ENCODE measurements around the gene PLEKHG5.
"Not testable (repeated sequence)": the region's sequence is repeated elsewhere in the genome, so short reads cannot be mapped to it uniquely, and the experiment has no call there.

PLEKHG5 gene

DNA sequence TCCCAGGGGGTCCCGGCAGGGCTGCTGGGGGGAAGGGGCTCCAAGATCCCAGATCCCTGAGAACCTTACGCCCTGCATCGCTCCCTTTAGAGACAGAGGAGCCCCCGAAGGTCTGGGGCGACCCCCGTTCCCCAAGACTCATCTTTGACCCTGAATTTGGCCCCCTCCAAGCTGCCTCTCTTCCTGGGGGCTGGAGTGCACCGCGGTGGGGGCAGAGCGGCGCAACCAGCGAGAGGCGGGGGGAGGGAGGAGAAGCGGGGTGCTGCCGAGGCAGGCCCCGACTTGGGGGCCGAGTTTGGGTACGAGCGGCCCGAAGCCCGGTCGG lies 5.4 kb upstream of the PLEKHG5 start:
- no peaks in the 10 kb centered on the region for H3K36me3 Mint-ChIP-seq
- no peaks in the 10 kb centered on the region for H3K9me3 Mint-ChIP-seq
- H3K27me3 Mint-ChIP-seq: peaks cover 20% of the 10 kb centered on the region
- ATAC-seq (ENCODE audit: low read depth) (peak; percentile 5), DNase-seq (ENCODE audit: low spot score in 2 of 2) (no peak)
- no peak overlapping the region for H3K27ac Mint-ChIP-seq
- H3K4me3 Mint-ChIP-seq: peak overlapping the region; percentile 65
- H3K4me1 Mint-ChIP-seq: peaks cover 9% of the 10 kb centered on the region

DNA sequence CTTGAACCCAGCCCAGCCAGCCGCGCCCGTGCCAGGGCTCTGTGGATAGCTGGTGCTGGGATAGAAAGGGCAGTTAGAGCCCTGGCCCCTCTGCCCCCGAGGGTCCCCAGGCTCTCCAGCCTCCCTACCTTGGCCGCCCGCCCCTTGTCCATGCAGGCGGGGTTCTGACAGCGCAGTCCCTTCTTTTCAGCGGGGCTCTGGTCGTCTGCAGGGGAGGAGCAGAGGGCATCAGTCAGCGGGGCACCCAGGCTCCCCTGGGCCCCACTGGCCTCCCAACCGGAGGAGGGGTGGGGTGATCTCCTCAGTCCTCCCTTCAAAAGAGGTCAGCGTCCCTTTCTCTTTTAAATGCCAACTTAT lies 4.9 kb upstream of the PLEKHG5 start:
- H3K9me3 Mint-ChIP-seq: no peaks in the 10 kb centered on the region
- H3K27me3 Mint-ChIP-seq: peaks cover 20% of the 10 kb centered on the region

DNA sequence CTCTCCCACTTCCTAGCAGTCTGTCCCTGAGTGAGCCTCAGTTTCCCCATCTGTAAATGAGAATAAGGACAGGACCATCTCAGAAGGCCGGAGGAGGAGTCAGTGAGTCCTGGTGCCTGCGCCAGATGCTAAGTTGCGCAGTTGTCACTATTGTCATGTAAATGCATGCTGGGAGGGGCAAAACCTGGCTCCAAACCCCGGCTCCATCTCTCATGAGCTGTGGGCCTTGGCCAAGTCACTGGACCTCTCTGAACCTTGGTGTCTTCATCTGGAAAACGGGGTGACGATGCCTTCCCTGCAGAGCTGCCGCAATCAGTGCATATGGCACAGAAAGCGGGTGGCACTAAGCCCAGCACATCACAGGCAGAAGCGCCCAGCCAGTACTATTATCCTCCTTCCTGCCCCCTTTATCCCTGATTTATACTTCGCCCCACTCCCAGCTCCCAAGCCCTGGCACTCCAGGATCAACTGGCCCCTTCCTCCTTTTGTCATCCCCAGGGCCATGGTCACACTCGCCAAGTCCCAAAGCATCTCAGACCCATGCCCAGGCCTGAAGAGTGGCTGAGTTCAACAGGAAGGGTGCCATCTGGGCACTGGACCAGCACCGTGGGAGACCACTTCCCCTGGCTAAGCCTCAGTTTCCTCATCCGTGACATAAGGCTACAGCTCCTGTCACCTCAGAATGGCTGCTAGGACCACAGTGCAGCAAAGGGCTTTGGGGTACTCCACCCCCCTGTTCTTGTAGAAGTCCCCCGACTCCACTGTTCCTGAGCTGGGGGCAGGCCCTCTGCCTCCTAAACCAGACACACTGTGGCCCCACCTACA lies 4.3 kb upstream of the PLEKHG5 start:
- H3K36me3 Mint-ChIP-seq: no peaks in the 10 kb centered on the region
- no peak overlapping the region for H3K4me3 Mint-ChIP-seq
- no peaks in the 10 kb centered on the region for H3K9me3 Mint-ChIP-seq
- H3K4me1 Mint-ChIP-seq: peaks cover 17% of the 10 kb centered on the region
- H3K27ac Mint-ChIP-seq: no peak overlapping the region
- DNase-seq (ENCODE audit: low spot score in 2 of 2) (no peak), ATAC-seq (ENCODE audit: low read depth) (no peak)
- H3K27me3 Mint-ChIP-seq: peaks cover 16% of the 10 kb centered on the region

More for the DNA sequence above, 4.9 kb upstream of the PLEKHG5 start:
- Mint-ChIP-seq H3K4me3 (no peak overlapping the region), H3K36me3 (no peaks in the 10 kb centered on the region), H3K4me1 (peaks cover 13% of the 10 kb centered on the region), H3K27ac (no peak overlapping the region)
- DNase-seq (ENCODE audit: low spot score in 2 of 2) (no peak), ATAC-seq (ENCODE audit: low read depth) (no peak)

DNA sequence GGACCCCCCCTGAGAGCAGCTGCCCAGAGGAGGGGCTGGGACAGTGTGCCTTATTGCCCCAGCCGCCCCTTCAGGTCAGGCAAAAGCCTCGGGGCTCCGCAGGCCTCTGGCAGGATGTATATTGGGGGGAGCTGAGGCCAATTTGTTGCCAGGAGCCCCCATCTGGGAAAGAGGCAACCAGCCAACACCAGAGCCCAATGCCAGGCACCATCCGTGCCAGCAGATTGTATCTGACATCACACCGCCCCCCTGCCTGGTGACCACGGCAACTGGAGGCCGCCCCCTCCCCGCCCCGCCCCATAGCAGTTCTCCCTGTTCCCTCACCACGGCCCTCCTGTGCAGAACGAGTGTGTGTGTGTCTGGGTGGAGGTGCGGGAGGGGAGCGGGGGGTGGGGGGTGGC lies 3.6 kb upstream of the PLEKHG5 start:
- peaks cover 12% of the 10 kb centered on the region for H3K27me3 Mint-ChIP-seq
- H3K4me1 Mint-ChIP-seq: peaks cover 17% of the 10 kb centered on the region
- ATAC-seq (ENCODE audit: low read depth) (no peak), DNase-seq (ENCODE audit: low spot score in 2 of 2) (no peak)
- H3K27ac Mint-ChIP-seq: no peak overlapping the region
- H3K9me3 Mint-ChIP-seq: no peaks in the 10 kb centered on the region
- H3K36me3 Mint-ChIP-seq: no peaks in the 10 kb centered on the region
- no peak overlapping the region for H3K4me3 Mint-ChIP-seq

DNA sequence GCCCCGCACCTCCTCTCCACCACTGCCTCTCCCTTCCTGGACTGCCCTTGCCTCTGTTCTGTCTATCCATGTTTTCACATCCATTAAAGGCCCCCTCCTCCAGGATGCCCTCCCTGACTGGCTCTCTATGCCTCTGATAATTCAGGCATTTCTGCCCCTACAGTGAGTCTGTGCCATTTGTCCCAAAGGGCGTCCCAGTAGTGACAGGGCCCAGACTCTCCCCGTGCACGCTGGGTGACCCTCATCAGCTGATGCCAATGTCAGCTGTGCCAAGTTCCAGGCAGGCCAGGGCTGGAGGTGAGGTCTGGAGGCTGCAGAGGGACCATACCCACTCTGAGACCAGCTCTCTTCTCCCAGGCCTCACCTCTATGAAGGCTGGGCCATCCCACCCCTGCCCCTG lies 3.2 kb upstream of the PLEKHG5 start:
- Mint-ChIP-seq H3K9me3 (no peaks in the 10 kb centered on the region), H3K36me3 (no peaks in the 10 kb centered on the region), H3K27ac (no peak overlapping the region), H3K4me1 (peaks cover 17% of the 10 kb centered on the region), H3K27me3 (peaks cover 12% of the 10 kb centered on the region), H3K4me3 (no peak overlapping the region)
- DNase-seq (ENCODE audit: low spot score in 2 of 2) (no peak), ATAC-seq (ENCODE audit: low read depth) (no peak)

DNA sequence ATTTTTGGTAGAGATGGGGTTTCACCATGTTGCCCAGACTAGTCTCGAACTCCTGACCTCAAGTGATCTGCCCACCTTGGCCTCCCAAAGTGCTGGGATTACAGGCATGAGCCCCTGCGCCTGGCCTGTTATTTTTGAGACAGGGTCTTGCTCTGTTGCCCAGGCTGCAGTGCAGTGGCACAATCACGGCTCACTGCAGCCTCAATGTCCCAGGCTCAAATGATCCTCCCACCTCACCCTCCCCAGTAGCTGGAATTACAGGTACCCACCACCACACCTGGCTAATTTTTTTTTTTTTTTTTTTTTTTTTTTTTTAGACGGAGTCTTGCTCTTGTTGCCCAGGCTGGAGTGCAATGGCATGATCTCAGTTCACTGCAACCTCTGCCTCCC lies 2.4 kb upstream of the PLEKHG5 start:
- not testable (repeated sequence) for H3K27ac Mint-ChIP-seq; H3K36me3 Mint-ChIP-seq; H3K27me3 Mint-ChIP-seq; ATAC-seq (ENCODE audit: low read depth); H3K9me3 Mint-ChIP-seq; DNase-seq (ENCODE audit: low spot score in 2 of 2); H3K4me3 Mint-ChIP-seq
- H3K4me1 Mint-ChIP-seq: peaks cover 17% of the 10 kb centered on the region

DNA sequence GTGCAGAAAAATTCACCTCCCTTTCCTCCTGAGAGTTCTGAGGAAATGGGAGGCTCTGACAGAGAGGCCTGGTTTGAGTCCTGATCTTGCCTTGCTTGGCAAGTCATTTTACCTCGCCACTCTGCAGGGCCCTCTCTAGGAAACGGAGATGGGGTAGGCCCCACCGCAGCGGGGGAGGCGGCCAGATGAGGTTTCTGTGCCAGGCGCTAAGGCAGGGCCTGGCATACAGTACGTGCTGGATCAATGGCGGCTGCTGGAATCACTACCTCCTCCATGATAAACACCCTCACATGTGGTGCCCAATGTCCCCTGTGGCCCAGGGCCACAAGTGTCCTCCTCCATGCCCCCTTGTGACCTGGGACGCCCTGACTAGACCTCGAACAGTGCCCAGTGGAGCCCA lies 499 bp upstream of the PLEKHG5 start:
- Mint-ChIP-seq H3K27ac (no peak overlapping the region), H3K27me3 (peaks cover 11% of the 10 kb centered on the region), H3K4me3 (peak overlapping the region; percentile 74), H3K4me1 (peaks cover 12% of the 10 kb centered on the region), H3K36me3 (no peaks in the 10 kb centered on the region), H3K9me3 (no peaks in the 10 kb centered on the region)
- DNase-seq (ENCODE audit: low spot score in 2 of 2): no peak
- ATAC-seq (ENCODE audit: low read depth): no peak

DNA sequence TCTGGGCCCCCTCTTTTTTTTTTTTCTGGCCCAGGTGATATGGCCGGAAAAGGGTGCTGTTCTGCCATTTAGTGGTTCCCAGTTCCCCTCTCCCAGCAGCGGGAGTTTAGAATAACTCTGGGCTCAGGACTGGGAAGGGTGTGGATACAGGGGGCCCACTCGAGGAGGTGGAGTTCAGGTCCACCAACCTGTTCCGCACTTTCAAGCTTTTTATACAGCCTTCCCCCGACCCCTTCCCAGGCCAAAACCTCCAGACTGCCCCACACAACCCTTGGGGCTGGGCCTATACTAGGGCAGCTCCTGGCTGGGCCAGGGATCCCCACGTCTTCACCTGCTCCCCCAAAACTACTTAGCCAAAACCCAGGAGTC lies 402 bp downstream of the PLEKHG5 start:
- peaks cover 17% of the 10 kb centered on the region for H3K4me1 Mint-ChIP-seq
- H3K4me3 Mint-ChIP-seq: peak overlapping the region; percentile 74
- no peaks in the 10 kb centered on the region for H3K36me3 Mint-ChIP-seq

DNA sequence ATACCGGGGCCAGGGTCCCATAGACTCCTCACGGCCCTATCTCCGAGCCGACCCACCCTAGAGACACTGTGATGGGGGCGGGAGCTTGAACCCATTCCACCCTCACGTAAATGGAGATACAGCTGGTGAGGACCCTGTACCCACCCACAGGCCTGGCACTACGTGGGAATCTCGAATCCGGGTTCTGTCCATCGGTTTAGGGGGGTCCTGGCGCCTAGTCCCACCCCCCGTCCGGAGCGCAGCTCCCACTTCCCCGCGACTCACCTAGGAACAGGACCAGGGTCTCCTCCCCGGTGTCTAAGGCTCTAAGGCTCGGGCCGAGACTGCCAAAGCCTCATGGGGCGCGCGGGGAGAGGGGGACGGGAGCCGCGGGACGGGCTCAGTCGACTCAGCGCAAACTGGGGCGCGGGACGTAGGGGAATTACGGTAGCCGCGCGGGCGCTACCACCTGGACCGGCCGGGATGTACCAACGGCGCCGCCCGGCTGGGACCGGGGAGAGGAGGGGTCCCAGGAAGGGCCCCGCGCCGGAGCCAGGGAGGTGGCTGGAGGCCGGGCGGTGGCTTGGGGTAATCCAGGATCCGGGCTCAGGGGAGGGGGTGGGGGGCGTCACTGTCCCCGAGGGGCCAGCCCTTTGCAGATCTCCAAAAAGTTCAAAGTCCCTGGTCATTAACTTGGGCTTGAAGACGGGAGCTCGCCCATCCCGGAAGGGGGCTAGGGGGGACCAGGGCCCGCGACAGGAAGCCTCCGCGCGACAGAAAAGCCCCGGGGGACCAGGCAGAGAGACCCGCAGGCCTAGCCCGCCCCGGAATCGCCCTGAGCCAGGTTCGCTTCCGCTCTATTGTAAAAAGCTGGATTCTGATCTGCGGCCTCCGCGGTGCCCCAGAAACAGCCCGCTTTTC lies 1.0 kb downstream of the PLEKHG5 start:
- no peak overlapping the region for H3K27ac Mint-ChIP-seq
- H3K4me1 Mint-ChIP-seq: peaks cover 15% of the 10 kb centered on the region
- peaks cover 18% of the 10 kb centered on the region for H3K27me3 Mint-ChIP-seq
- no peaks in the 10 kb centered on the region for H3K36me3 Mint-ChIP-seq
- H3K9me3 Mint-ChIP-seq: no peaks in the 10 kb centered on the region
- ATAC-seq (ENCODE audit: low read depth): peak; percentile 52
- peak overlapping the region; percentile 74 for H3K4me3 Mint-ChIP-seq
- DNase-seq (ENCODE audit: low spot score in 2 of 2): peak in 1 of 2 donors; percentile 51

More for the DNA sequence above, 402 bp downstream of the PLEKHG5 start:
- no peaks in the 10 kb centered on the region for H3K9me3 Mint-ChIP-seq
- no peak overlapping the region for H3K27ac Mint-ChIP-seq
- DNase-seq (ENCODE audit: low spot score in 2 of 2) (no peak), ATAC-seq (ENCODE audit: low read depth) (no peak)
- peaks cover 16% of the 10 kb centered on the region for H3K27me3 Mint-ChIP-seq

DNA sequence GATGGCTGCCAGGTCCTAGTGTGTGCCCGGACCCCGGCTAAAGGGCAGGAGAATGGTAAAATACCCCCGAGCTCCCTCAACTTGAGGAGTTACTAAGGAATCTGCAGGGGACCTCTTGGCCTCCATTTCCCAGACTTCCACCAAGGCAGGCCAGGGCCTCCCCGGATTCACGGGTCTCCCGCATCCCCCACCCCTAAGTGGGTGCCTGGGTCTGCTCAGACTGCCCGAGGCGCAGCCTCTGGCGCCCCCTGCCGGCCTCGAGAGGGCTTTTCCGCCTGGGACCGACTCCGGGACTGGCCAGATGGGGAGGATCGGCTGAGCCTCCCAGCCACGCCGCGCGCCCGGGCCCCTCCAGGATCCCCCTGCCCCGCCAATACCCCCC lies 1.7 kb downstream of the PLEKHG5 start:
- peak; percentile 76 for ATAC-seq (ENCODE audit: low read depth)
- Mint-ChIP-seq H3K27ac (no peak overlapping the region), H3K27me3 (peaks cover 18% of the 10 kb centered on the region)

DNA sequence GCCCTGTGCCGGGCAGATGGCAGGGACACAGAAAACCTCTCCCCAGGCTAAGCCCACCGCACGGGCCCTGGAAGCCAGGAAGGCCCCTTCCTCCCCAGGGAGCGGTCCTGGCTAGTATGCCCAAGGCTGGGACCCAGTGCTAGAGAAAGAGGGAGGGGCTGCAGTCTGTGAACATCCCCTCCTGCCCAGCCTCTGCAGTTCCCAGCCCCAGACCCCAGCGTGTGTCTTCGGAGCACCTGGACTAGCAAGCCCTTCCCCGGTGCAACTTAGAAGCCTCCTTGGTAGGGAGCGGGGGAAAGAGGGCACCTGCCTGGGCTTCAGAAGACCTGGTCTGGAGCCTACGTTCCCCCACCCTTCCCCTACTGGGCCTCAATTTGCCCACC lies 2.1 kb downstream of the PLEKHG5 start:
- H3K4me3 Mint-ChIP-seq: peak overlapping the region; percentile 3
- no peaks in the 10 kb centered on the region for H3K9me3 Mint-ChIP-seq
- H3K27ac Mint-ChIP-seq: no peak overlapping the region
- no peak for DNase-seq (ENCODE audit: low spot score in 2 of 2)
- H3K27me3 Mint-ChIP-seq: peaks cover 22% of the 10 kb centered on the region
- peaks cover 17% of the 10 kb centered on the region for H3K4me1 Mint-ChIP-seq
- ATAC-seq (ENCODE audit: low read depth): no peak
- no peaks in the 10 kb centered on the region for H3K36me3 Mint-ChIP-seq

More for the DNA sequence above, 1.7 kb downstream of the PLEKHG5 start:
- DNase-seq (ENCODE audit: low spot score in 2 of 2): peak; percentile 71 to 83
- Mint-ChIP-seq H3K4me3 (peak overlapping the region; percentile 74), H3K9me3 (no peaks in the 10 kb centered on the region), H3K4me1 (peaks cover 16% of the 10 kb centered on the region), H3K36me3 (no peaks in the 10 kb centered on the region)

DNA sequence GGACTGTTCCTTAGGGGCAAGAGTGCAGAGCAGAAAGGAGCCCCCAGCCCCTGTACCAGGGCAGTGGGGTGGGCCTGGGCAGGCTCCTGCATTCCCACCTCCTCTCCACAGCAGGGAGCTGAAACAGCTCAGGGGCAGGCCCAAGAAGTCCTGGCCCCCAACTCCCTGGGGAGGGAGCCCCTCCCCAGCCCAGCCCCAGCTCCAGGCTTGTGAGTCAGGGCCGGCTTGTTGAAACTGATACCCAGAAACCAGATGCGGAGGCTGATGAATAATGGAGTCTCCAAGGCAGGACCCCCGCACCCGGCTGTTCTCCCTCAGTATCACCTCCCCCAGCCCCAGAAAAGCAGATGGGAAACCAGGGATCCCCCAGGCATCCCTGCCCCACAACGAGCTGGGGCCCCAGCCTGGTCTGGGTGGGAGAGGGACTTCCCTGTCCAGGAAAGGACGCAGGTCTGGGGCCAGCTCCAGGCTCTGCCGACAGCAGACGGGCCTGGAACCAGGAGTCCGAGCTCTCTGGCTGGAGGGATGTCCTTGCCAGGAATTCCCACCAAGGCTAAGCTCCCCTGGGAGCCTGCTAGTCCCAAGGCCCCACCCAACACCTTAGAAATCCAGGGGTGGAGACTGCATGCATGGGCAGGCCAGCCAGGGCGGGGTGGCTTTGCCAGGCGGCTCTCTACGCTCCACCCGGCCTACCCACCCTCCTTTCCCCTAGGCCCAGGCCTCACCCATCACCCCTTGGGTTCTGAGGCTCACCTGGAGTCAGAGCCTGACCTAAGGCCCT lies 2.7 kb downstream of the PLEKHG5 start:
- Mint-ChIP-seq H3K4me3 (no peak overlapping the region), H3K36me3 (no peaks in the 10 kb centered on the region), H3K27me3 (peaks cover 22% of the 10 kb centered on the region), H3K4me1 (peaks cover 17% of the 10 kb centered on the region), H3K9me3 (no peaks in the 10 kb centered on the region), H3K27ac (no peak overlapping the region)
- ATAC-seq (ENCODE audit: low read depth) (no peak), DNase-seq (ENCODE audit: low spot score in 2 of 2) (no peak)

DNA sequence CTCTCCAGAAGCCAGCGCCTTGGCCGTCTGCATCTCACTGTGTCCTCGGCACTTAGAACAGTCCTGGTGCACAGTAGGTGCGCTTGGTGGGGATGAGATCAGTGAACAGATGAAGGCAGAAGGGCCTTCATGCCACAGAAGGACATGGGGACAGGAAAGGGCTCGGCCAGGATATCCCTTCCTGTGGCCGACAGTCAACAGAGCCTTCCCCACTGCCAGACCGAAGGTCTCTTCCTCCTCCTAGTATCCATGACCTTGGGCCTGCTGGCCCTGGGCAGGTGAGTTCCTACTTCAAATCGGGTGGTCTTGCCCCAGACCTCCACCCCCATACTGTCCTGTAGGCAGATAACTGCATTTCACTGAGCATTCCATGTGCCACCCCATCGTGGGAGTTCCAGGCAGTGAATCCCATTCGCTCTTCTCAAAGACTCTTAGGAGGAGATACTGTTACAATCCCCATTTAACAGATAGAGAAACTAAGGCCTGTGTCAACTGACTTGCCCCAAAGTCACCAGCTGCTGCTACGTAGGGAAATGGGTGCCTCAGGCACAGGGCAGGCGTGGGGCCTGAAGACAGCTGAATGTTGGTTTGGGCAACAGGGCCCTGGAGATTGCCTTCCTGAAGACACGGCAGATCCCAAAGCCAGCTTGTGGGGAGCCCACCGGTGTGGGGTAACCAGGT lies 3.5 kb downstream of the PLEKHG5 start:
- DNase-seq (ENCODE audit: low spot score in 2 of 2) (no peak), ATAC-seq (ENCODE audit: low read depth) (no peak)
- Mint-ChIP-seq H3K4me1 (peaks cover 17% of the 10 kb centered on the region), H3K4me3 (no peak overlapping the region), H3K9me3 (no peaks in the 10 kb centered on the region), H3K27ac (no peak overlapping the region), H3K36me3 (no peaks in the 10 kb centered on the region), H3K27me3 (peaks cover 22% of the 10 kb centered on the region)
